B cell (primary cell): ENCODE measurements around the gene DSCAML1.

Experiments used
- EZH2 ChIP-seq: IDR thresholded peaks from 2 replicates; pipeline ENCODE4 v1.6.1; 2012; ENCODE audit warnings: borderline replicate concordance, low read depth, mild to moderate bottlenecking, moderate library complexity, low read length; ENCODE audit not compliant: insufficient read depth, poor library complexity, severe bottlenecking
- TF ChIP-seq, protein P1 (sequence below): fragments of 200-600 bp; IDR thresholded peaks from one replicate; pipeline ENCODE4 v1.8.0; 2022; ENCODE audit warnings: antibody characterized with exemption, mild to moderate bottlenecking

DNA sequence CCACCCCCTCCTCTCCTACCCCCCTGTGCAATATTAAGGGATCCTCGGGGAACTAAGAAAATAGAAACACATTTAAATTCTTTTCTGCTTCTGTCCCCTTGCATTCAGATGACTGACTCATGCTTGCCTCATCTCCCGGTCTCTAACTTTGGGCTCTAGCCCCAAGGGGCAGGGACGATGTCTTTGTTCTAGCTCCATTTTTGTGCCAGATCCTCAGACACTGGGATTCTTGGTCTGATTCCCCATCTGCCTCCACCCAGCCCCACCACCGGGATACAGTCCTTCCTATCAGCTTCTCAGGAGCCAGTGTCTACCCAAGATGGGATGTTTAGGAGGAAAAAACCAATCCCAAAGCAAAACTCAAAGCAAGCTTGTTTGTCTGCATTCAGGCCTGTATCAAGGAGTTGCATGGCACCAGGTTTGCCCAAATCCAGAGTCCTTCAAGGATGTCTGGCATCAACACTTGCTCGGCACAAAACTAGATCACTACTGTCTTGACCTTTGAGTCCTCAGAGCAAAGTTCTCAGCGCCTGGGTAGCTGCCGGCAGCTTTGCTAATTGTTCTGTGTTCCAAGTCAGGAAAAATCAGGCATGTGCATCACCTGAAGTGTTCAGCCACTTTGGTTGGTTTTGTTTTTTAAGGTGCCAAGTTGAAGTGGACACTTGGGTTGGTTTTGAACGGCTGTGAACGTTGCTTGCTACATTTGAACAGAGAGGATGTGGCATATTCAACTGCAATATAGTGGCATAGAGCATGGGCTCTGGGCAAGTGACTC lies 212.8 kb downstream of the DSCAML1 start:
- TF ChIP-seq, protein P1, sequence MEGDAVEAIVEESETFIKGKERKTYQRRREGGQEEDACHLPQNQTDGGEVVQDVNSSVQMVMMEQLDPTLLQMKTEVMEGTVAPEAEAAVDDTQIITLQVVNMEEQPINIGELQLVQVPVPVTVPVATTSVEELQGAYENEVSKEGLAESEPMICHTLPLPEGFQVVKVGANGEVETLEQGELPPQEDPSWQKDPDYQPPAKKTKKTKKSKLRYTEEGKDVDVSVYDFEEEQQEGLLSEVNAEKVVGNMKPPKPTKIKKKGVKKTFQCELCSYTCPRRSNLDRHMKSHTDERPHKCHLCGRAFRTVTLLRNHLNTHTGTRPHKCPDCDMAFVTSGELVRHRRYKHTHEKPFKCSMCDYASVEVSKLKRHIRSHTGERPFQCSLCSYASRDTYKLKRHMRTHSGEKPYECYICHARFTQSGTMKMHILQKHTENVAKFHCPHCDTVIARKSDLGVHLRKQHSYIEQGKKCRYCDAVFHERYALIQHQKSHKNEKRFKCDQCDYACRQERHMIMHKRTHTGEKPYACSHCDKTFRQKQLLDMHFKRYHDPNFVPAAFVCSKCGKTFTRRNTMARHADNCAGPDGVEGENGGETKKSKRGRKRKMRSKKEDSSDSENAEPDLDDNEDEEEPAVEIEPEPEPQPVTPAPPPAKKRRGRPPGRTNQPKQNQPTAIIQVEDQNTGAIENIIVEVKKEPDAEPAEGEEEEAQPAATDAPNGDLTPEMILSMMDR, result no peak
- TF ChIP-seq EZH2, result no peak
